Measurements from ENCODE around the gene UBA1.

UBA1 gene

DNA sequence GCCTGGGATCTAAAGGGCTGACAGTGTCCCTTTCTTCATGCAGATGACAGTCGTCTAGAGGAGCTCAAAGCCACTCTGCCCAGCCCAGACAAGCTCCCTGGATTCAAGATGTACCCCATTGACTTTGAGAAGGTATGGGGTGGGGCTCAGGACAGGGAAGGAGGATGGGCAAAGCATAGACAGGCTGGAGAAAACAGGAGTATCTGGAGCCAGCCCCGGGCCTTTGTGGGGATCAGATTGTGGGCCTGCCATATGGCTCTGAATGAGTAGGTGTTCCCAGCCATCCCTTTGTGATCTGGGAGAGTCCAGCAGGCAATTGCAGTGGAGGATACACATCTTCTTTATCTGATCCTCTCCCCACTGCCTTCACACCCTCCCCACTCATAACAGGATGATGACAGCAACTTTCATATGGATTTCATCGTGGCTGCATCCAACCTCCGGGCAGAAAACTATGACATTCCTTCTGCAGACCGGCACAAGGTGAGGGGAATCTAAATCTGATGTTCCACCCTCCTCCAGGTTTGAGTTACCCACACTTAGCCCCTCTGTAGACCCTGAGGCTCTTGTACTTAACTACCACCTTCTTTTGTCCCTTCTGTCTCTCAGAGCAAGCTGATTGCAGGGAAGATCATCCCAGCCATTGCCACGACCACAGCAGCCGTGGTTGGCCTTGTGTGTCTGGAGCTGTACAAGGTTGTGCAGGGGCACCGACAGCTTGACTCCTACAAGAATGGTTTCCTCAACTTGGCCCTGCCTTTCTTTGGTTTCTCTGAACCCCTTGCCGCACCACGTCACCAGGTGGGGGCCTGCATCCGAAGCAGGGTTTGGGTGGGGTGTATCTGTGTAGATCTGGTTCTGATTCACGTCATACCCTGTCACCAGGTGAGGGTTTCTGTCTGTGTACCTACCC, 19.0 kb downstream of the UBA1 start:
- no peak for DNase-seq (ENCODE audit: low spot score)

DNA sequence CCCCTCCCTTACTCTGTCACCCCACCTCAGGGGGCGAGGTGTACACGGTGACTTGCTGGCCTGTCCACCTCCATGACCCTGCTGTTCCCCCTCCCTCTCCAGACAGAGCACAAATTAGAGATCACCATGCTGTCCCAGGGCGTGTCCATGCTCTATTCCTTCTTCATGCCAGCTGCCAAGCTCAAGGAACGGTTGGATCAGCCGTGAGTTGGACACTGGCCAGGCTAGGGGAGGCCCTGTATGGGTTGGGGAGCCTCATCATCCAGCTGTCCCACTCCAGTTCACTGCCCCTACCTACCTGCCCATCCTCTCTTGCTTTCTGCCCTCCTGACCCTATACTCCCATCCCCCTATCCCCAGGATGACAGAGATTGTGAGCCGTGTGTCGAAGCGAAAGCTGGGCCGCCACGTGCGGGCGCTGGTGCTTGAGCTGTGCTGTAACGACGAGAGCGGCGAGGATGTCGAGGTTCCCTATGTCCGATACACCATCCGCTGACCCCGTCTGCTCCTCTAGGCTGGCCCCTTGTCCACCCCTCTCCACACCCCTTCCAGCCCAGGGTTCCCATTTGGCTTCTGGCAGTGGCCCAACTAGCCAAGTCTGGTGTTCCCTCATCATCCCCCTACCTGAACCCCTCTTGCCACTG, 20.9 kb downstream of the UBA1 start:
- no peak for DNase-seq (ENCODE audit: low spot score)

DNA sequence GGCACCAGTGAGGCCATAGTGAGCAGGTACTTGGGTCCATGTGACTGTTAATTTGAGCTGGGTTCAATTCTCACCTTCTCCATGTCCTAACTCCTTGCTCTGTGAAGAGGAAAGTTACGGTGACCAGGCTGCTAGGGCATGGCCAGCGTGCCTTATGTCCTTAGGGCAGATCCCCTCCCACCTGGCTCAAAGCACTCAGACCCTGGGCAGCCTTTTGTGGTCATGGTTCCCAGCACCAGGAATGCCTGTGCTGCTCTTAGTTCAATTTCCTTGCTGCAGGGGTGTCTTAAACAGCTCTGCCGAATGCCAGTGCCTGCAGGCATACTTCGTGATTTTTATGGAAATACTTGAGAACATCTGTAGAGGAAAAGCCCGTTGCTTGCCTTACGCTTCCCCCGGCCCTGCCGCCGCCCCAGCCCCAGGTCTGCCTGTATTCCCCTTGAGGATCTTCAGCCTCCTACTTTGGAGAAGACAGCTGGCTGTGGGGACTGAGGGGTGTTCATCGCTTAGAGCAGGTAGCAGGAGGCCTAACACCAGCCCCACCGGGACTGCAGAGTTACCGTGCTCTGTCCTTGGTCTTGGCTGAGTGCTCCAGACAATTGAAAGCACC, 21.8 kb downstream of the UBA1 start:
- no peak for DNase-seq (ENCODE audit: low spot score)

DNA sequence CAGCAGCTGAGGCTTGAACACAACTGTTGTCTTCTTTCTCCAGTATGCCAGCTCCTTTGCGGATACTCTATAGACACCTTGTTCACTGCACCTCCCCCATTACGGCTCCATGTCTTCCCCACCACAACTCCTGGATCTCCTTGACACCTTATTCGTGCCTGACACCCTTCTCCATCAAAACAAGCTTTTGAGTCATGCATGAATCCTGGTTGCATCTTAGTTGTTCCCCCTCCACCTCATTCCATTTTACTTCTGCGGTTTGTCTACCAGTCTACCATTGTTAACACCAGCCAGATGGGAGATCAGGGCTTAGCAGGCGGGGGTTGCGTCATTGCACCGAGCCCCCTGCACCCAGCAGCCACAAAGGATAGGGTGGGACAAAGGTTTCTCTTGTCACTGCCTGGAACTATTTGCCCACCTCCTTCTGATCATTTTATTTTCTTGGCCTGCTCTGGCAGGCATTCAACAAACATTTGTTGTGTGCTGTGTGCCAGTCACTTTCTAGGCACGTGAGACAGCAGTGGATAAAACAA, 22.8 kb downstream of the UBA1 start:
- no peak for DNase-seq (ENCODE audit: low spot score)

DNA sequence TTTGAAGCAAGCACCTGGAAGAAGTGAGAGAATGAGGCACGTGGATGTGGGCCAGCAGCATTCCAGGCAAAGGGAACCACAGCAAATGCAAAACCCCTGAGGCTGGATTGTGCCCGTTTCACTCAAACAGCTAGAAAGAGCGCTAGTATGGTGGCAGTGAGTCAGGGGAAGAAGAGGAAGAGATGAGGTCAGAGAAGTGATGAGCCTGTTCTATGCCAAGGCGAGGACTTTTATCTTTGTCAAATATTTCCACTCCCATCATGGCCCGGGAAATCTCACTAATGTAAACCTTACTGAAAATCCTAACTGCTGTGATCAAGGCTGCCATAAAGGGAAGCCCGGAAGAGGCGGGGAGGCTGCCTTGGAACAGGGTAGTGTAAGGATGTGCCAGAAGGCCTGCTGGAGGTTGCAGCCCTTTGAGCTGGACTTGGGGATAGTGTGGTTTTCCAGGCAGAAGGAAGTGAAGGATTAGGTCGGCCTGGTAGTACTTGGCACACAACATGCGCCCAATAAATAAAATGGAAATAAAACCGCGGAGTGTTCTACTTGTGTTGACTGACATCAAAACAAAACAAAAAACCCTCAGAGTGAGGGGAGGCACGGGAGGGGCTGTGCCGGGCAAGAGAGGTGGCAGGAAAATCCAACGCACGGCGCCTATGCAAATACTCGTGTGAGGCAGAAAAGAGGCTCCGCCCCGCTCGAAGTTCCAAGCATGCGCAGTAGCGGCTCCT, 23.7 kb downstream of the UBA1 start:
- peak; percentile 52 for DNase-seq (ENCODE audit: low spot score)

DNA sequence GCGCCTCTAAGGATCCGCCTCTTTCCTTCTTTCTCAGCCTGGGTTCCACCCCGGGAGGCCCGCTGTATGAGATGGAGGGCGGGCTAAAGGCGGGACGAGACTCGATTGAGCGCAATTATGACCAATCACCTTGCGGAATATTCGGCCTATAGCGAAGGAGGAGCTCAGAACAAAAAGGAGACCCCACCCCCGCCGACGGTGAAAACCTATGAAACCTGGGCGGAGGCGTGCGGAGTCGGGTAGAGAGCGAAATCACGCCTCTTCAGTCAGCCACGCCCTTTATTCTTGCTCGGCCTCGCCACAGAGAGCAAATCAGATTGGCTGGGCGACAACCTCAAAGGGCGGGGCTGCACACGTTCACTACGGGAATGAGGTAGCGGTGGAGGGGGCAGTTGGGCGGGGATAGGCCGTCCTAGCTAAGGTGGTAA, 24.2 kb downstream of the UBA1 start:
- DNase-seq (ENCODE audit: low spot score), result peak; percentile 98

DNA sequence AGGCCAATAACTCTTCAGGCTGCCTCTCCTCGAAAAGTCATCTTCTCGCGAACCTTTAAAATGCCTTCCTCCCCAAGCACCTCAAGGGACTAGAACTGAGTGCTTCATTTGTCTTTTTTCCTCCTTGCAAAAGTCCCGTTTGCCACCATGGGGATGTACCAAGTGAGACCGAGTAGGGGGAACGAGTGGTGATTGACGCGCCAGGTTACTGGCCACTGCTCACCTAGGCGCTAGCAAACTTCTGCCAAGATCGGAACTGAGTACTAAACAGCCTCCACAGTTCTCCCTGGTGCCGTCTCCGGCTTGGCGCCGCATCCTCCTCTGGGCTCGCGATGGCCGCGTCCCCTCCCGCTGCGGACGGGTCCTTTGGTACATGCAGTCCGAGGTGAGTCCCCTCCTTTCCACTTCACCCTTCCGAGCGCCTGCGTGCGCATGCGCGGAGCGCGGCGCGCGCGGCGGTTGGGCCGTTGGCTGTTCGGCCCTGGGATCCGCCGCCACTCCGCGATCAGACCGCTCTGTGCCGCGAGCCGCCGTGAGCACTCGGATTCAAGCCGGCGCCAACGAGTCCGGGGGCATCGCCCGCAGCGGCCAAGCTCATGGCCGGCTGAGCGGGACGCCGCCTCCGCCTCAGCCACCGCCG, 24.8 kb downstream of the UBA1 start, which contains the start of gene CDK16:
Gene CDK16, plus strand, starts transcription at position 402 of the 640 bp plus-strand sequence. CDS start 4,877 bp downstream, outside the sequence.
- DNase-seq (ENCODE audit: low spot score), result peak; percentile 92

DNA sequence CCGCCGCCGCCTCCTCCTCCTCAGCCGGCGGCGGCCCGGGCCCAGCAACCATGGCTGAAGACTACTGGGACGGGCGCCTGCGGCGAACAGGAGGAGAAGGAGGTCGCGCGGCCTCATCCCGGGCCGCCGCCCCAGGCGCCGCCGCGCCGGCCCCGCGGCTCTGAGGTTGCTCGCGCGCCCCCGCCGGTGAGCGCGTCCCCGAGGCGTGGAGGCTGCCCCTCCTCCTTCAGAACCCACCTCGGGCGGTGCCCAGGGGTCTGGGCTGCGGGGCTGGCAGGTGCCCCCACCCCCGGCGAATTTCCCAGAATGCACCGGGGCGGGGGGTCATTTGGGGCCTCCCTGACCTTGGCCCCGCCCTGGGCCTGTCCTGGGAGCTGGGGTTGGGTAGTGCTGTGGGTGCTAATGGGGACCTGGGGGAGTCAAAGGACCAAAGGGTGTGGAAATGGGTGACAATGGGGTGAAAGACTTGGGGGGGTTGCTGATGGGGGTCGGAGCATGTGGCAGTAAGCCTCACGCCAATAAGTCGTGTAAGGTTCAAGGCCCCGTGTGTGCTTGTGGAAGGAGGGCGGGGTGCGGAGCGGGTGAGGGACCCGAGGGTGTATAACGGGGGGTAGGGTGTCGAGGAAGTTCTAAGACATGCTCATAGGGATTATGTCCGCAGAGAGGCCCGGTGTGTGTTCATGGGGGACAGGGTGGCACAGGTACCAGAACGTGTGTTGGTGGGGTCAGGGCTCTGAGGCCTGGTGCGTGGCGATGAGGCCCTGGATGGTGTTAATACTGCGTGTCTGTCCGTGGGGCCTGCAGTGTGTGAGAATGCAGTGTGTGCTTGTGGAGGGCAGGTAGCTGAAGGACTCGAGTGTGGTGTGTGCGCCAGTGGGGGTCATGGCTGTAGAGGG, 25.5 kb downstream of the UBA1 start:
- peak; percentile 73 for DNase-seq (ENCODE audit: low spot score)

DNA sequence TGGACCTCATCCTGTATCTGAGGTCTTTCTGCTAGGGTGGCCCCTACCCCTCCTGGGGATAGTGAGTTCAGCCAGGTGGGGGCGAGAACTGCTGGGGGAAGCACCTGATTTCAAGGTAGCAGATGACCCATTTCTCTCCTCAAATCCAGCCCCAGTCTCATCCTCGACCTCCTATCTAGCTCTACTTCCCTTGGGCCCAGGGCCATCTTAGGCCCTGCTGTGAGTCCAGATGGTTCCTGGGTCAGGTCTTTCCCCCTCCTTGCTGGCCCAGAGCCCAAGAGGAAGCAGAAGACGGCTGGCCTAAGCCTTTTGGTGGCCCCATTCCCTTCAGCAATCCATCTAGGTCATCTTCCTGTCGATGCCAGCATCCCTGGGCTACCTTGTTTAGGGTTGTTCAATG, 28.1 kb downstream of the UBA1 start:
- DNase-seq (ENCODE audit: low spot score), result no peak

DNA sequence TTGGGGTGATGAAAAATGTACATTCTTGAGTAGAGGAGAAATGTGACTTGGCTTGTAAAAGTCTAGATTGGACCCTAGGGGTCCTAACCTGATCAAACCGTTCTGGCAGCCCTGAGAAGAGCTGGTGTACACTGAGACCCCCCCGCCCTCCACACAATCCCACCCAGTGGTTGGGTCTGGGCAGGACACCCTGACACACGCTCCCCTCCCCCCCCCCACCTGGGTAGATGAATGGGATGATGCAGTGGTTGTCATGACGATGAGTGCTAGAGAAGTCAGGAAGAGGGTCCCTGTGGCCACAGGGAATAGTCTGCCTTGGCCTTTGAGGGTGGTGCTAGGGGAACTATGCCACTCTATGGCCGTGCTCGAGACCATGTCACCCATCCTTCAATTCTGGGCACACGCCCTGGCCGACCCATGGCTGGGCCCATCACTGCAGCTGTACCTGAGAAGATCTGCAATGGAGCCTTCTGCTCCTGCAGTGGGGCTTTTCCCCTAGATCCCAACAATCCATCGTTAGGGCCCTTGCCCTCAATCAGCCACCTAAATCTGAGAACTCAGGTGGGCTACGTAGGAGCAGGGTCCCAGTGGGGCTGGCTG, 29.2 kb downstream of the UBA1 start:
- DNase-seq (ENCODE audit: low spot score), result no peak

DNA sequence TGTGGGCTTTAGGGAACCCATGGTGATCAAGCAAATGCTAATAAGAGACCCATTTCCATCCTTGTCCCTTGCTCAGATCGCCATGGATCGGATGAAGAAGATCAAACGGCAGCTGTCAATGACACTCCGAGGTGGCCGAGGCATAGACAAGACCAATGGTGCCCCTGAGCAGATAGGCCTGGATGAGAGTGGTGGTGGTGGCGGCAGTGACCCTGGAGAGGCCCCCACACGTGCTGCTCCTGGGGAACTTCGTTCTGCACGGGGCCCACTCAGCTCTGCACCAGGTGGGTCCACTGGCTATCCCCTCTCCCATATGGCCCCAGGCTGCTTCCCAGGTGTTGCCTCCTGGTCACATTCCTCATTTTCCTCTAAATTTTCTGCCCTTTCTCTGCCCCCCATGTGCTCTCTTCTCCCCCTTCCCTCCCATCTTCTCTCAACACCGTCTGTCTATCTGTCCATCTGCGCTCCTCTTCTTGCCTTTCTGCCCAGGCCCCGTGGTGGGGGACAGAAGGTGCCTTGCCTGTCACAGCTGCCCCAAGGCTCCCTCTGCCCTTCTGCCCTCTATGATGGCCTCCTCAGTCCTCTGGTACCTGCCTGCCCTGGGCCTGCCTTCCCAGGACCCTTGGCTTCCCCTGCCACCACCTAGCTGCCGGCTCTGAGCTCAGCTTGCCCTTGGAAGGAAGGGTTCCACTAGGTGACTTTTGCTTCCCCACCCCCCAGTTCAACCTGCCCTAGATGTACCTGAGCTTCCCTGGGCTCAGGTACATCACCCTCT, 30.0 kb downstream of the UBA1 start:
- DNase-seq (ENCODE audit: low spot score), result no peak

DNA sequence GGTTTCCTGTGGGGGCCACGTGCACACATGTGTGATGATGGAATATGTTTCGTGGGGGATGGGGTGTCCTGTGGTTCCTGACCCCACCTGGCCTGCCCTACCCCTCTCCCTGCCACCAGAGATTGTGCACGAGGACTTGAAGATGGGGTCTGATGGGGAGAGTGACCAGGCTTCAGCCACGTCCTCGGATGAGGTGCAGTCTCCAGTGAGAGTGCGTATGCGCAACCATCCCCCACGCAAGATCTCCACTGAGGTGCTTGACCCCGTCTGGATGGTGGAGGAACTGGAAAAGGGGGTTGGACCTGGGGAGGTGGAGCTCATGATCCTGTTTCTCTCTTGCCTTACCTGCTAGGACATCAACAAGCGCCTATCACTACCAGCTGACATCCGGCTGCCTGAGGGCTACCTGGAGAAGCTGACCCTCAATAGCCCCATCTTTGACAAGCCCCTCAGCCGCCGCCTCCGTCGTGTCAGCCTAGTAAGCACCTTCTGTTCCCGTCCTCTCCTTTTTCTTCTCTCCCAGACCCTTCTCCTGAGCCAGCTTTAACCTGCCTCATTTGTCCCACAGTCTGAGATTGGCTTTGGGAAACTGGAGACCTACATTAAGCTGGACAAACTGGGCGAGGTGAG, 30.8 kb downstream of the UBA1 start:
- DNase-seq (ENCODE audit: low spot score), result no peak

DNA sequence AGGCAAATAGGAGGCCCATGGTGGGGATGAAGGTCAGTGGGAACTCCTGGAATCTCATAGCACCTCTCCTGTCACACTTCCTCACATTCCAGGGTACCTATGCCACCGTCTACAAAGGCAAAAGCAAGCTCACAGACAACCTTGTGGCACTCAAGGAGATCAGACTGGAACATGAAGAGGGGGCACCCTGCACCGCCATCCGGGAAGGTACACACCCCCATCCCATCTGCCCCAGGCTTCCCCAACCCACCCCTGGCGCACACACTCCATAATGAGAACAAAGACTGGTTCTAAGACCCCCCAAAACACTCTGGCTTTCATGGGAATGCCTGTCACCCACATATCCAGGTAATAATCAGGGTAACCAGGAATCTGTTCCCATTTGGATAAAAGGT, 31.3 kb downstream of the UBA1 start:
- no peak for DNase-seq (ENCODE audit: low spot score)

DNA sequence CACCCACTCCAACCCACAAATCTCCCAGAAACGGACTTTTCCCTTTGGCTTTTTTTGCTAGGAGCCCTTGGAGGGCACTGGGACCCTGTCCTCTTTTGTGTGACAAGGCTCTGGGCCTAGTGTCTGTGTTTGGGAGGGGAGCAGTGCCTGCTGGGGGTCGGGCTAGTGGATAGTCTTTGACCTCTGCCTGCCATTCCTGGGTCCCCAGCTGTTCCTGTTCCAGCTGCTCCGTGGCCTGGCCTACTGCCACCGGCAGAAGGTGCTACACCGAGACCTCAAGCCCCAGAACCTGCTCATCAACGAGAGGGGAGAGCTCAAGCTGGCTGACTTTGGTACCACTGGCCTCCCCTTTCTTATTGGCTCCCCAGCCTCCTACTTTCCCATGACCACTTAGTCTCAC, 32.4 kb downstream of the UBA1 start:
- no peak for DNase-seq (ENCODE audit: low spot score)

DNA sequence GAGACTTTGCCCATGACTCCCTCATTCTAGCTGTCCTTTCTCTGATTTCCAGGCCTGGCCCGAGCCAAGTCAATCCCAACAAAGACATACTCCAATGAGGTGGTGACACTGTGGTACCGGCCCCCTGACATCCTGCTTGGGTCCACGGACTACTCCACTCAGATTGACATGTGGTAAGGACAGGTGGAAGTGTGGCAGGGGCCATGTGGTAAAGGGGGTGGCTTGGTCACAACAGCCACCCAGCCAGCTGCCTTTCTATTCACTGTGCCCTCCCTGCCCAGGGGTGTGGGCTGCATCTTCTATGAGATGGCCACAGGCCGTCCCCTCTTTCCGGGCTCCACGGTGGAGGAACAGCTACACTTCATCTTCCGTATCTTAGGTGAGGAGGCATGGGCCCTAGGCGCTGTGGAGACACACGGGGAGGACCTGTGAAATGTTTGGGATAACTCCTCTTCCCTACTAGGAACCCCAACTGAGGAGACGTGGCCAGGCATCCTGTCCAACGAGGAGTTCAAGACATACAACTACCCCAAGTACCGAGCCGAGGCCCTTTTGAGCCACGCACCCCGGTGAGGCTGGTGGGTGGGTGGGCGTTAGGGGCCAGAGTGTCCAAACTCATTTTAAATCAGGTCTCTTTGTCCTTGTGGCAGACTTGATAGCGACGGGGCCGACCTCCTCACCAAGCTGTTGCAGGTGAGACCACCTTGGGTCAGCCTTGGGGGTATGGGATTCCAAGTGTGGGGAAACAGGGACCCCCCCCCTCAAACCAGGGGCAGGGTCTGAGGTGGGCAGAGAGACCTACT, 33.1 kb downstream of the UBA1 start:
- DNase-seq (ENCODE audit: low spot score), result no peak

DNA sequence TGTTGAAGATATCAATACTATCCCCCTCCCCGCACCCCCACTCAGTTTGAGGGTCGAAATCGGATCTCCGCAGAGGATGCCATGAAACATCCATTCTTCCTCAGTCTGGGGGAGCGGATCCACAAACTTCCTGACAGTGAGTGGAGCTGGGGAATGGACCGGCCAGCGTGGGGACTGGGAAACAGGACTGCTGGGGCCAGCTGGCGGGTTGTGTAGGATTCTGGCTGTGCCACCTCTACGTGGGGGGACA, 33.6 kb downstream of the UBA1 start:
- no peak for DNase-seq (ENCODE audit: low spot score)

DNA sequence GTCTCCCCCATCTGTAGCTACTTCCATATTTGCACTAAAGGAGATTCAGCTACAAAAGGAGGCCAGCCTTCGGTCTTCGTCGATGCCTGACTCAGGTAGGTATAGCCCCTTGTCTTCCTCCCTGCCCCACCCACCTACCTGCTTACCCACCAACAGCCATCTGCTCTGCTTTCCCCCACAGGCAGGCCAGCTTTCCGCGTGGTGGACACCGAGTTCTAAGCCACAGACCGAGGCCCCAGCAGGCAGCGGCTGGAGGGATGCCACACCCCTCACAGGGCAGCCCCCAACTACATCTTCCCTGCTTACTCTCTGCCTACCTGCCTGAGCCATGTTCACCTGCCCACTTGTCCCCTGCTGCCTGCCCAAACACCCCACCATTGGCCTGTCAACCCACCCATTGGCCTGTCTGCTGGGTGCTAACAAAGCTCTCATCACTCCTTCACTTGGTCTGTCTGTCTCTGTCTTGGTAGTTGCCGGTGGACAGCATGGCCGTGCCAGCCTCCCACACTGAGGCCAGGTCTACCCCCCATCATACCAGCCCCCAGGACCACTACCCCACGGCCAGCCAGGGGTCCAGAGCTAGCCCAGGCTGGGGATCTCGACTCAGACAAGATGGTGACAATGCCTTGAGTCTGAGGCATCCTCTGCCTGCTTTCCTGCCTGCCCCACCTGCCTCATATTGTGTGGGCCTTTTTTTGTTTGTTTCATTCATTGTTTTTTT, 35.1 kb downstream of the UBA1 start:
- no peak for DNase-seq (ENCODE audit: low spot score)

DNA sequence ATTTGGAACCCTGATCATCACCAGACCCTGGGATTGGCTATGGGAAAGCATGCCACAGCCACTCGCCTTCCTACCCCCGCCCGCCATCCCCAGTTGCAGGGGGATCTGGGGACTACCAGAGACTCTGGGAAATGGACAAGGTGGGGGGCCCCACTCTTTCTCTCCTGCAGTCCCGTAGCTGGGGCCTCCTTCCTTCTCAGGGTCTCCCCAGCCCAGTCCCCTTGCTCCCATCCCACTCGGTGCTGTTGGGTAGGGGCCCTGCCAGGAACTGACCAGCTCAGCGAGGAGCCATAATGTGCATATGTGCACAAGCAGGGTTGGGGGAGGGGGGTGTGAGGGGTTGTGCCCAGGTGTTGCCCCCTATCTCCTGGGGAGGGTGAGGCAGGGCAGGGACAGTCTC, 35.8 kb downstream of the UBA1 start:
- no peak for DNase-seq (ENCODE audit: low spot score)
